AG08396 (cell line): ENCODE data around the gene SIRPA.
"Not testable (repeated sequence)": the region's sequence is repeated elsewhere in the genome, so short reads cannot be mapped to it uniquely, and the experiment has no call there.

Experiments
- DNase-seq: peaks from one replicate; pipeline ENCODE4 v3.0.0; 2012; ENCODE audit warnings: low spot score, mixed read lengths

SIRPA gene

DNA sequence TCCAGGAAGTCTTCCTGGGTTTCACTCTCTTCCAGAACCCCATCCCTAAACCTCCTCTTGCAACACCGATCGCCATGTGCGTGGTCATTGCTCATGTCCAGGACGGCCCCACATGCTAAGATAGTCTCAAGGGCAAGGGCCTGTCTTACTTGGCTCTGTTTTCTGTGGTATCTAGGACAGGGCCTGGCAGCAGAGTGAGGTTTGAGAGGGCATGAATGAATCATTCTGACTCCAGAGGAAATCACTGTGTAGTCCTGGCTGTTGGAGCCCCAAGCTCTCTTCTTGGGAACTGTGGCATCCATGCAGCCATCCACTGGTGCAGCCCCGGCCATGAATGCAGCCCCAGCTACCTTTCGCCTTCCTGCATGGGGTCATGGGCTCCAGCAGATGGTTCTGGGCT lies 12.4 kb downstream of the SIRPA start:
- peak; percentile 47 for DNase-seq

GRCh38 chr20:1908191-1908590 lies 13.0 kb downstream of the SIRPA start:
- no peak for DNase-seq

DNA sequence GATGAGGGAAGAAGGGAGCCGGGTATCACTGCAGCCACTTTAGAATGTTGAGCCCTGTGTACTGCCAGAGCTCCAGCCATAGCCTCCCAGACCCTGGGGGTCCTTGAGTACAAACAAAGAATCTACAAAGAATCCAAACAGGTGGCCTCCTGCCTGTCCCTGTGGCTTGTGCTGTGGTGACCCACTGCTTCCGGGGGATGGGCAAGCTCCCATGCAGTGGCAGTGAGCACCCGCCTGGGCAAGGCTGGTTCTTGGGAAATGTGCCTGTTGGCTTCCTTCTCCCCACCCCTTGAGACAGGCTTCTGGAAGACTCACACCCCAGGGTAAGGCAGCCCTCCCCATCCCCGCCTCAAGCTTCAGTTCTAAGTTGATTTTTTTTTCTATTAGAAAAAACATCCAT lies 13.9 kb downstream of the SIRPA start:
- no peak for DNase-seq

DNA sequence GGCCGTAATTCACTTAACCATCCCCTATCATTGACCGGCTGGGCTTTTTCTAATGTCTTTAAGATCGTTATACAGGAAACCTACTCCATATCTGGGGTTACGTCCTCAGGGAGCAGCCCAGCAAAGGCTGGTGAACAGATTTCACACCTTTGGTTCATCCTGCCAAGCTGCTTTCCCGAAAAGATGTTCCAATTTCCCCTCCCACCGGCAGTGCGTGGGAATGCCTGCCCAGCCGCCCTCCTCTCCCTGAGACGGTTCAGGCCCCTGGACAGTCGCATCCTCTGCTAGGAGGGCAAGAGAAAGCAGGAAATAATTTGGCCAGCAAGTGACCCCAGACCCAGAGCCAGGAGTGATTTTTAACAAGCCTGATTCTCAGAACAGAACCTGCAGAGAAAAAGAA lies 16.3 kb downstream of the SIRPA start:
- no peak for DNase-seq

DNA sequence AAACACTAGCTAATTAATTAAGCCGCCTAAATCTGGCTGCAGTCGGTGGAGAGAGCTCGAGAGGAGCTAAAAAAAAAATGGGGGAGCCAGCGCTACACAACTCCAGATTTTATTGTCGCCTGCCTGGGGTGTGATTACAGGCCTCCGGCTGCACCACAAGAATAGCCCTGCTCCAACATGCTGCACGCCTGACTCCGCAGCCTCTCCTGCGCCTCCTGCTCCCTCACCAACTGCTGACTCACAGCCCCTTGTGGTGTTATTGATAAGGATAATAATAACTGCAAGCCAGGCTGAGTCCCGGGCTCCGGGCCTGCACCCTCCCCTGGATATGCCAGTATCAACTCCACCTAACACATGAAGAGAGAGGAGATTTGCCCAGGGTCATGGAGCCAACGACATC lies 16.8 kb downstream of the SIRPA start:
- no peak for DNase-seq

- DNase-seq, result no peak
These were observed 17.4 kb downstream of the SIRPA start for GRCh38 chr20:1912646-1913045.

DNA sequence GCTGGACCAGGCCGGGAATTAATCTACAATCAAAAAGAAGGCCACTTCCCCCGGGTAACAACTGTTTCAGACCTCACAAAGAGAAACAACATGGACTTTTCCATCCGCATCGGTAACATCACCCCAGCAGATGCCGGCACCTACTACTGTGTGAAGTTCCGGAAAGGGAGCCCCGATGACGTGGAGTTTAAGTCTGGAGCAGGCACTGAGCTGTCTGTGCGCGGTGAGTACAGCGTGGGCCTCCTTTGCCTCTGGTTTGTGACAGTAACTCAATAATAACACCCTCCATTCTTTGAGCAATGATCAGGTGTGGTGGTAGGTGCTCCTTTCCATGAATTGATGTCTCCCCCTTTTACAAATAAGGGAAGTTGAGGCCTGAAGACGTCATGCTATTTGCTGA lies 20.0 kb downstream of the SIRPA start:
- DNase-seq, result not testable (repeated sequence)

DNA sequence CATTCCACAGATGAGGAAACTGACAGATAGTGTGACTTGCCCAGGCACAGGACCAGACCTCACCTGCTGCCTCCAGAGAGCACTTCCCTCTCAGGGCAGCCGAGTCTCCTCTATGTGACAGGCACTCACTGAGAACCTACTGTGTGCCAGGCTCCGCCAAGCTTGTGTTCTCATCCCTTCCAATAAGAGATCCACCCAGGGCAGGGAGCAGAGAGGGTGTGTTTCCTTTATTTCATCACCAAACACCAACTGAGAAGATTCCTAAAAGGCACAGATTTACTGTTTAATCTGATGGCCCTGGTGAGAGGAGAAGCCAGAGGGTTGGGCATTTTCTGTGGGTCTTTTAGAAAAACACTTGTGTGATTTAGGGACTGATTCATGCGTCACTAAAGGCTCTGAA lies 20.5 kb downstream of the SIRPA start:
- DNase-seq, result no peak

- DNase-seq, result no peak
These were observed 22.6 kb downstream of the SIRPA start for GRCh38 chr20:1917786-1918185.

DNA sequence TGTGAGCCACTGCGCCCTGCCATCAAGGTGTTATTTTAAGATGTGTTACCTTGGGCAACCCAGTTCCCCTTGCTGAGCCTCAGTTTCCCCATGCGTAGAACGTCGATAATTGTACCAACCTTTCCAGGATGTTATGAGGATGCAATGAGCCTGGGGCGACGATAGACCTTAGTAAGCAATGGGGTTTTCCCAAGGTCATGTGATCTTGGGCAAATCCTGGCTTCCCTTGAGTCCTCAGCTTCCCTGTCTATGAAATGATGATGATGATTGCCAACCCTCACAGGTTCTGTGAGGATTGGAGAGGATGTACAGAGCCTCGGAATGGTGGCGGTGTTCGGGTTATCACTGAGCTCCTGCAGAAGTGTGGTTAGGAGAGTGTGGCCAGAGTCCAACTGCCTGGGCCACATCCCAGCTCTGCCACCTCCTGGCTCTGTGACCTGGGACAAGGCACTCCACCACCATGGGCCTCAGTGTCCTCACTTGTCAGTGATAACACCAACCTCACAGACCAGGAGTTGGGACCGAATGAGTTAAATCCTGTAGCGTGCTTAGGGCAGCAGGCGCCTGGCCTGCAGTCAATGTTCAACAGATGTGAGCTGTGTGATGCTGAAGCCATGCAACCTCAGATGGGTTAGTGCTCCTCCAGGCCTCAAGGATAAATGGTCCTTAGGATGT lies 23.4 kb downstream of the SIRPA start:
- no peak for DNase-seq

DNA sequence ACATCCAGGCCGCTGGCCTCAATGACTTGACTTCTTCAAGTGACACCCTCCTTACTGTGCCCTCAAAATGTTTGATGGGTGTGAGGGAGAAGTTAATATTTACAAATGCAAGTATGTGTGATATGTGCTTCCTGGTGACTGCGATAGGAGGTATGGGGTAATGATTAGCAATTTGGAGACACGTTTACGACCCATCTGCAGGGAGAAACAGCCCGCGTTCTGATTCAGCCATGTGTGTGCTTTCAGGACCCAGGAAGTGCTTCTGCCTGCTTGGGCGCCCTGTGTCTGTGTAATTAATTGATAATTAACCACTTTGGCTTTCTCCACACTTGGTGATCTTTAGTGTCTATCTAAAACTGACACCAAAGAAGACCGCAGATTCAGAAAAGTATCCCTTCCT lies 25.0 kb downstream of the SIRPA start:
- DNase-seq, result no peak

- no peak for DNase-seq
These were observed 25.6 kb downstream of the SIRPA start for GRCh38 chr20:1920826-1921225.

- DNase-seq, result not testable (repeated sequence)
These were observed 26.8 kb downstream of the SIRPA start for GRCh38 chr20:1921985-1922384.

DNA sequence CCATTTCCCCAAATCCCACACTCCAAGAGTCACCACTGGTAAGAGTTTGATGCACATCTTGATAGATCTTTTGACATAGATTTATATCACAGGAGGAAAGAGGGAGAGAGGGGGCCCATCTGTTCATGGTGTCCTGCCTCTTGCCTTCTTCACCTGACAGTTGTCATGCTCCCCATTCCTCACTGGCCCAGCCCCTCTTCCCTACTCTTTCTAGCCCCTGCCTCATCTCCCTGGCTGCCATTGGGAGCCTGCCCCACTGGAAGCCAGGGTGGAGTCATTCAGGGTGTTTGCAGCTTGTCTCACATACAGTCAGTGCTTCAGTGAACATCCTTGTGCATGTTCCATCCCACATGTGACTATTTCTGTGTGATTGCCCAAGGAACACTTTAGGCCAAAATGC lies 27.6 kb downstream of the SIRPA start:
- no peak for DNase-seq

GRCh38 chr20:1924910-1925861 lies 30.0 kb downstream of the SIRPA start:
- no peak for DNase-seq

DNA sequence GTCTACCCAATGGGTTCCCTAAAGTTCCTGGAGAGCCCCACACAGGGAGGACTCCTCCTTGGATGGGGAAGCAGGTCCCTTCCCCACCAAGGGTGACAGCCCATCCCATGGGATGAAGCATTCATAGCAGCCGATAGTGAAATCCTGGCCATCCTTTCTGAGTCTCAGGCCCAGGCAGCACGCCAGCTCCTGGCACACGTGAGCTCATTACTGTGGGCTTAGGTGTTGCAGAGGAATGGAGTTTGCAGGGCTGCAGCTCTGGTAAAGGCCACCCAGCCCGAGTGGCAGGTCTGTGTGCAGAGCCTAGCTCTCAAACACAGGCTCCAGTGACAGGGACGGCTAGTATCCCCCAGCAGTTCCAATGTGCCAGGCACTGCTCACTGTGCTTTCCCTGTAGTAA lies 31.0 kb downstream of the SIRPA start:
- no peak for DNase-seq

- no peak for DNase-seq
These were observed 32.0 kb downstream of the SIRPA start for GRCh38 chr20:1927217-1927616.

GRCh38 chr20:1928154-1928553 lies 32.9 kb downstream of the SIRPA start:
- DNase-seq, result no peak

DNA sequence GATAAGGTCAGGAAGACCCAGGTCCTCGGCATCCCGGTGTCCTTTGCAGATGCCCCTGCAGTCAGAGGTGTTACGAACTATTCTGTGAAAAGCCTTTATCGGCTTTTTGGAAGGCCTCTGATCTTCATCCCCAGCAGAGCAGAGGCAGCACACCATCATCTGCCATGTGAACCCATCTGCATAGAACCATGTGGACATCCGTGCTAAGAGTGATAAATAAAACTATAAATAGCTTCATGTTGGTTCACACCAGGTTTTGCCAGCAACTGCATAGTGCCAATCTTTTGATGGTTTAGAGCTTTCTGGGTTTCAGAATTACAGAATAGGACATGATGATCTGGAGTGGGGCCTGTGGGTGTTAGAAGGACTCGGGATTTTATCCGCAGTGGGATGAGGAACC lies 33.6 kb downstream of the SIRPA start:
- DNase-seq, result no peak

DNA sequence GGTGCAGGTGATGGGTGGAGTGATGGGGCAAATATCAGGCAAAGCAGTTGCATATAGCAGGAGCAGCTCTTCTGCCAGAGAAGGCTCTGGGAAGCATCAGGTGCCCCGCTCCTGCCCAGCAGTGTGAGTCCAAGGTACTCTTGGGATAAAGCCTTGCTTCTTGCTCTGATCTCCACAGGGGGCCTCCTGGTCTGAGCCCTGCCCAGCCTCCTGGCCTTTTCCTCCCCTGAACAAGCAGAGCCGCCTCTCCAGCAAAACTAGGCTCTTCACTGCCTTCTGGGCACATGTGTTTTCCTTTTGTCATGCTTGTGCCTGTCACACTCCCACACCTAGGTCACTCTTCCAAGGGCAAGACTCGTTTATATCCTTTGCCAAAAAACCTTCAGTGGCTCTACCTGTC lies 34.3 kb downstream of the SIRPA start:
- no peak for DNase-seq

DNA sequence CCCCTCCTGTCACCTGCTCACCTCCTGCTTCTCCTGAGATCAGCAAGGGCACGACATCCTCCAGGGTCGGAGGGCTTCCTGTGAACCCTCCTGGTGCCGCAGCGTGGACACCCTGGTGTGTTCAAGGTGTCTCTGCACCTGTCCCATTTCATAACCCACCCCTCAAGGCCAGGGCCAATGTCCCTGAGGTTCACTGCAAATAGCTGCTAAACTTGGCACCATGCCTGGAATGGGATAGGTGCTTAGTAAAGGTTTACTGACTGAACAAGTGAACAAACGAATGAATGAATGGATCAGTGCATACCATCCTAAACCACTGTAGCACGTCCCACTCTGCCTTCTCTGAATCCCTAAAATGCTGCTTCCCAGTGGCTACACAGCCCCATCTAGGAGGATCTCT lies 35.0 kb downstream of the SIRPA start:
- no peak for DNase-seq

- DNase-seq, result no peak
These were observed 36.6 kb downstream of the SIRPA start for GRCh38 chr20:1931830-1932229.

- no peak for DNase-seq
These were observed 37.8 kb downstream of the SIRPA start for GRCh38 chr20:1932971-1933370.

- peak; percentile 52 for DNase-seq
These were observed 38.3 kb downstream of the SIRPA start for GRCh38 chr20:1933465-1933870.
